Transverse colon (tissue), 4 donors: Measurements from ENCODE around the gene RAB8B.

ENCODE experiments used
- CTCF ChIP-seq, 5 experiments: fragments of 200-600 bp in 3 of 5; fragments of 450-650 bp in 2 of 5; sonication (generic) in 3 of 5; IDR thresholded peaks; 1 replicate in 2 of 5; 2 replicates in 3 of 5; pipeline ENCODE4 v1.5.1; 2016 to 2017; ENCODE audit warnings: antibody characterized with exemption in 5 of 5, inconsistent platforms in 3 of 5, mild to moderate bottlenecking in 2 of 5, moderate library complexity in 1 of 5
- EP300 ChIP-seq: sonication (generic); formaldehyde crosslinking; IDR thresholded peaks from one replicate; pipeline ENCODE4 v1.6.1; 2017; ENCODE audit warnings: antibody characterized with exemption, low read depth
- POLR2A ChIP-seq: fragments of 450-650 bp; IDR thresholded peaks from one replicate; pipeline ENCODE4 v1.6.1; 2016; ENCODE audit warnings: antibody characterized with exemption, mild to moderate bottlenecking, moderate library complexity
- POLR2AphosphoS5 ChIP-seq, 3 donors: sonication (generic); formaldehyde crosslinking; IDR thresholded peaks; one replicate each; pipeline ENCODE4 v1.6.1; 2016; ENCODE audit warnings: antibody characterized with exemption in 3 of 3

- TF ChIP-seq EP300 (no peak), POLR2AphosphoS5 (IDR thresholded peaks at IDR 0.05) (peak in 1 of 3 donors; percentile 19), CTCF (IDR thresholded peaks at IDR 0.05) (no peak), POLR2A (no peak)
Measured at GRCh38 chr15:63194880-63195568, 5.6 kb downstream of the RAB8B start.
